GM21528 (cell line): ENCODE measurements around the gene CREB1.
"Not testable (repeated sequence)": the region's sequence is repeated elsewhere in the genome, so short reads cannot be mapped to it uniquely, and the experiment has no call there.

Source experiments
- ATAC-seq: cut with Tn5 transposase; IDR thresholded peaks from one replicate; pipeline ENCODE4 v1.9.1; 2021; ENCODE audit warnings: mild to moderate bottlenecking, moderate library complexity; ENCODE audit not compliant: unreplicated experiment, low FRiP score

The CREB1 gene

GRCh38 chr2:207529330-207530159 is at the start of gene CREB1:
CREB1 (plus strand) TSS chr2:207529962; CDS start chr2:207555636, 25,674 bp downstream.
- peak; percentile 88 for ATAC-seq

- ATAC-seq, result no peak
Observed at GRCh38 chr2:207480521-207481040, 49.2 kb upstream of the CREB1 start.

GRCh38 chr2:207481924-207482323 is 47.8 kb upstream of the CREB1 start:
- ATAC-seq, result no peak

- ATAC-seq, result no peak
Observed at GRCh38 chr2:207482630-207483029, 47.1 kb upstream of the CREB1 start.

- ATAC-seq, result no peak
Observed at GRCh38 chr2:207483066-207483465, 46.7 kb upstream of the CREB1 start.

- no peak for ATAC-seq
Observed at GRCh38 chr2:207483477-207483876, 46.3 kb upstream of the CREB1 start.

GRCh38 chr2:207484444-207485391 is 45.0 kb upstream of the CREB1 start:
- no peak for ATAC-seq

GRCh38 chr2:207487650-207488311 is 42.0 kb upstream of the CREB1 start:
- no peak for ATAC-seq

GRCh38 chr2:207489251-207489650 is 40.5 kb upstream of the CREB1 start:
- ATAC-seq, result no peak

GRCh38 chr2:207490441-207490840 is 39.3 kb upstream of the CREB1 start:
- no peak for ATAC-seq

- no peak for ATAC-seq
Observed at GRCh38 chr2:207491086-207491485, 38.7 kb upstream of the CREB1 start.

- ATAC-seq, result no peak
Observed at GRCh38 chr2:207491956-207492355, 37.8 kb upstream of the CREB1 start.

- ATAC-seq, result no peak
Observed at GRCh38 chr2:207492461-207492860, 37.3 kb upstream of the CREB1 start.

GRCh38 chr2:207494137-207494536 is 35.6 kb upstream of the CREB1 start:
- no peak for ATAC-seq

GRCh38 chr2:207496936-207497335 is 32.8 kb upstream of the CREB1 start:
- ATAC-seq, result not testable (repeated sequence)

GRCh38 chr2:207497596-207497995 is 32.2 kb upstream of the CREB1 start:
- ATAC-seq, result no peak

GRCh38 chr2:207498427-207498826 is 31.3 kb upstream of the CREB1 start:
- ATAC-seq, result no peak

- no peak for ATAC-seq
Observed at GRCh38 chr2:207499114-207499513, 30.6 kb upstream of the CREB1 start.

GRCh38 chr2:207501802-207502576 is 27.8 kb upstream of the CREB1 start:
- ATAC-seq, result no peak
